Skeletal muscle tissue (tissue), 4 donors: ENCODE data around the gene SCYL3. TPM values are rescaled to one million over a fixed set of nuclear protein-coding genes. Genes with fewer than 3 reads are reported as not detected.
"Not testable (repeated sequence)": the region's sequence is repeated elsewhere in the genome, so short reads cannot be mapped to it uniquely, and the experiment has no call there.

Experiments
- H3K27ac ChIP-seq: one replicate; pipeline ENCODE4 v1.7.0; 2013; ENCODE audit warnings: mild to moderate bottlenecking, low read depth, low read length, inconsistent platforms
- H3K27me3 ChIP-seq, 3 donors: one replicate each; pipeline ENCODE4 v1.7.0; 2013; ENCODE audit warnings: low read length in 3 of 3; ENCODE audit not compliant: control insufficient read depth in 3 of 3, insufficient read depth in 3 of 3
- H3K36me3 ChIP-seq, 3 donors: one replicate each; pipeline ENCODE4 v1.7.0; 2013; ENCODE audit warnings: low read length in 3 of 3; ENCODE audit not compliant: control insufficient read depth in 3 of 3, insufficient read depth in 3 of 3
- H3K4me1 ChIP-seq, 3 donors: one replicate each; pipeline ENCODE4 v1.7.0; 2013; ENCODE audit warnings: low read length in 3 of 3, mild to moderate bottlenecking in 3 of 3; ENCODE audit not compliant: control insufficient read depth in 3 of 3, insufficient read depth in 3 of 3
- H3K4me3 ChIP-seq, 3 donors: one replicate each; pipeline ENCODE4 v1.7.0; 2013; ENCODE audit warnings: low read length in 3 of 3
- H3K9ac ChIP-seq, 3 donors: one replicate each; pipeline ENCODE4 v1.7.0; 2013; ENCODE audit warnings: low read length in 3 of 3, mild to moderate bottlenecking in 3 of 3, moderate library complexity in 2 of 3, low read depth in 1 of 3
- H3K9me3 ChIP-seq, 3 donors: one replicate each; pipeline ENCODE4 v1.7.0; 2013; ENCODE audit warnings: low read length in 3 of 3; ENCODE audit not compliant: control insufficient read depth in 3 of 3
- total RNA-seq: library from RNA; depleted of rRNA; stranded (reverse); fragments of >200 nt; gene quantifications from one replicate; pipeline ENCODE4 v1.2.3, GENCODE V29; 2014
- donor health status: Osteomylitis.

Gene SCYL3
- total RNA-seq, 1 donor from 2014 or later = 8.4 TPM

GRCh38 chr1:169829671-169830070, 64.0 kb downstream of the SCYL3 start:
- H3K9ac ChIP-seq = no peak overlapping the region
- H3K4me3 ChIP-seq = no peak overlapping the region
- no peaks in the 10 kb centered on the region for H3K9me3 ChIP-seq
- peaks cover 0 to 20% (median 19%) of the 10 kb centered on the region in 3 donors for H3K36me3 ChIP-seq
- H3K4me1 ChIP-seq = no peaks in the 10 kb centered on the region
- H3K27ac ChIP-seq = no peak overlapping the region
- H3K27me3 ChIP-seq = no peaks in the 10 kb centered on the region

- Histone ChIP-seq H3K9ac (no peak overlapping the region), H3K9me3 (no peaks in the 10 kb centered on the region), H3K27me3 (no peaks in the 10 kb centered on the region), H3K4me3 (no peak overlapping the region), H3K27ac (no peak overlapping the region), H3K4me1 (no peaks in the 10 kb centered on the region), H3K36me3 (peaks cover 2 to 18% (median 13%) of the 10 kb centered on the region in 3 donors)
These were observed 69.5 kb downstream of the SCYL3 start for GRCh38 chr1:169824153-169824552.

- H3K4me1 ChIP-seq = no peaks in the 10 kb centered on the region
- peaks cover 2 to 12% (median 4%) of the 10 kb centered on the region in 3 donors for H3K36me3 ChIP-seq
- no peak overlapping the region for H3K9ac ChIP-seq
- H3K27ac ChIP-seq = no peak overlapping the region
- no peak overlapping the region for H3K4me3 ChIP-seq
- no peaks in the 10 kb centered on the region for H3K27me3 ChIP-seq
- H3K9me3 ChIP-seq = no peaks in the 10 kb centered on the region
These were observed 72.2 kb downstream of the SCYL3 start for GRCh38 chr1:169821500-169821899.

DNA sequence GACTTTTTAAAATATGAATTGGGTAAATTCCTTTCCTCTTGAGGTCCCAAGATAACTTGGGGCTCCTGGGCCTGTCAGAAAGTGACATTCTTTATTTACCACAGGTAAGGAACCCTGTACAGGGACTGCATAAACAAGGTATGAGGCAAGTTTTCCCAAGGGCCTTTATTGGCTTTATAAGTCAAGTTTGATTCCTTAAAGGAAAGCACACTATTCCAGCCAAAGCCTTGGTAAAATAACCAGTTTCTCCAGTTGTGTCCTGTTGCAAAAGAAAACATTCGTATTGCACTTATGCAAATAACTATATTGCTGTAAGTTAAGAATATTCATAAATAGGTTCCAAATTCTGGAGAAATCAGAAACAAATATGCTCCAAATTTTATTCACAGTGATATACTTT, 77.1 kb downstream of the SCYL3 start:
- peaks cover 0 to 2% (median 0%) of the 10 kb centered on the region in 3 donors for H3K36me3 ChIP-seq
- H3K4me3 ChIP-seq = no peak overlapping the region
- H3K9me3 ChIP-seq = no peaks in the 10 kb centered on the region
- no peaks in the 10 kb centered on the region for H3K4me1 ChIP-seq
- H3K9ac ChIP-seq = no peak overlapping the region
- no peak overlapping the region for H3K27ac ChIP-seq
- no peaks in the 10 kb centered on the region for H3K27me3 ChIP-seq

DNA sequence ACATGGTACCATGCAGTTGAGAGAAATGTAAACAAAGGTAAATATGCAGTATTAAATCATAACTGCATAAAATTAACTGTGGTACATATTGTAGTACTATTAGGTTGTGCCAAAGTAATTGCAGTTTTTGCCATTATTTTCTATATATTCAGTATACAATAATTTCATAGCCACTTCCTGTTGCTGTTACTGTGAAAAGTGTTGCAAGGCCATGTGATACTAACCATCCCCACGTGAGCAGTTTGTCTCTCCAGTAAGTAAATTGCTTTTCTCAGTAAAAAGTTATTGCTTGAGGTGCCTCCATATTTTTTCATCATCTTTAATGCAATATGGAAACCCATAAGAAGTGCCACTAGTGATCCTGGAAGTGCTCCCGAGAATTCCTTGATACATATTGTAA, 79.4 kb downstream of the SCYL3 start:
- Histone ChIP-seq H3K9ac (no peak overlapping the region), H3K36me3 (peaks cover 0 to 2% (median 0%) of the 10 kb centered on the region in 3 donors), H3K27ac (no peak overlapping the region), H3K4me3 (no peak overlapping the region), H3K9me3 (no peaks in the 10 kb centered on the region), H3K4me1 (no peaks in the 10 kb centered on the region), H3K27me3 (no peaks in the 10 kb centered on the region)

DNA sequence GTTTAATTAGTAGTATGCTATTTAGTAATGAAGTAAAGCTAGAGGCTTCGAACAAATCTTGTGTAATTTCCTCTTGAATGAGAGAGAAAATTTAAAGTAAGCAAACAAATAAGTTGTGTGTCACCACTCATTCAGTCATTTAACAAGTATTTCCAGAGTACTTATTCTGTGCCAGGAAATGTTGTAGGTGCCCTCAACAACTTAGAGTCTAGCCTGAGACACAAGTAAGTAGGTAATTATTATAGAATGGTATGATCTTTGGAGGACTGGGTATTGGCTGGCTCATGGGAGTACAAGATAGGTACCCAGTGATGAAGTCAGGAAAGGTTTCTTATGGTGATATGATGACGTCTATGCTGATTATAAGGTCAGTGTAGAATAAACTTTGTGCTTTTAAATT, 81.6 kb downstream of the SCYL3 start:
- Histone ChIP-seq H3K4me1 (no peaks in the 10 kb centered on the region), H3K36me3 (peaks cover 0 to 3% (median under 1%) of the 10 kb centered on the region in 3 donors), H3K9me3 (no peaks in the 10 kb centered on the region), H3K9ac (no peak overlapping the region), H3K4me3 (no peak overlapping the region), H3K27ac (no peak overlapping the region), H3K27me3 (no peaks in the 10 kb centered on the region)

DNA sequence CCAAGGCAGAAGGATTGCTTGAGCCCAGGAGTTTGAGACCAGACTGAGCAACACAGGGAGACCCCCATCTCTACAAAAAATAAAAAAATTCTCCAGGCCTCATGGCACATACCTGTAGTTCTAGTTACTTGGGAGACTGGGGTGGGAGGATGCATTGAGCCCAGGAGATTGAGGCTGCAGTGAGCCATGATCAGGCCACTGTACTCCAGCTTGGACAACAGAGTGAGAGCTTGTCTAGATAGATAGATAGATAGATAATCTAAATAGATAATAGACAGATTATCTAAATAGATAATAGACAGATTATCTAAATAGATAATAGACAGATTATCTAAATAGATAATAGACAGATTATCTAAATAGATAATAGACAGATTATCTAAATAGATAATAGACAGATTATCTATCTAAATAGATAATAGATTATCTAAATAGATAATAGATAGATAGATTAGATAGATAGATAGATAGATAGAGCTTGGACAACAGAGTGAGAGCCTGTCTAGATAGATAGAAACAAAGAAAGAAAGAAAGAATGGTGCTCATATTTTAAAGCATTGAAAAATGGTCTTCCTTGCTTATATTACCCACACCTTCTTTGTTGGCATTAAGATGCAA, 82.2 kb downstream of the SCYL3 start:
- H3K4me1 ChIP-seq, H3K9ac ChIP-seq, H3K27me3 ChIP-seq, H3K9me3 ChIP-seq, H3K27ac ChIP-seq, H3K36me3 ChIP-seq, H3K4me3 ChIP-seq: not testable (repeated sequence)

GRCh38 chr1:169809370-169810095, 84.2 kb downstream of the SCYL3 start:
- H3K36me3 ChIP-seq = peaks cover 2 to 15% (median 14%) of the 10 kb centered on the region in 3 donors

GRCh38 chr1:169804941-169805340, 88.8 kb downstream of the SCYL3 start:
- Histone ChIP-seq H3K27ac (no peak overlapping the region), H3K9me3 (no peaks in the 10 kb centered on the region), H3K4me3 (no peak overlapping the region), H3K36me3 (peaks cover 5 to 19% (median 14%) of the 10 kb centered on the region in 3 donors), H3K4me1 (no peaks in the 10 kb centered on the region), H3K9ac (no peak overlapping the region), H3K27me3 (no peaks in the 10 kb centered on the region)

More at GRCh38 chr1:169809370-169810095, 84.2 kb downstream of the SCYL3 start:
- H3K4me1 ChIP-seq = no peaks in the 10 kb centered on the region
- no peaks in the 10 kb centered on the region for H3K9me3 ChIP-seq
- no peak overlapping the region for H3K4me3 ChIP-seq
- H3K27ac ChIP-seq = no peak overlapping the region
- no peaks in the 10 kb centered on the region for H3K27me3 ChIP-seq
- no peak overlapping the region for H3K9ac ChIP-seq

- H3K27ac ChIP-seq = no peak overlapping the region
- H3K36me3 ChIP-seq = peaks cover 5 to 18% (median 14%) of the 10 kb centered on the region in 3 donors
These were observed 90.8 kb downstream of the SCYL3 start for GRCh38 chr1:169802888-169803287.

More at GRCh38 chr1:169802888-169803287, 90.8 kb downstream of the SCYL3 start:
- Histone ChIP-seq H3K27me3 (no peaks in the 10 kb centered on the region), H3K4me3 (no peak overlapping the region), H3K9ac (no peak overlapping the region), H3K4me1 (no peaks in the 10 kb centered on the region), H3K9me3 (no peaks in the 10 kb centered on the region)
